K562 (cell line): ENCODE data around the gene LY6G6C.

Experiments
- ETS1 ChIP-seq: conservative IDR thresholded peaks from 2 replicates; pipeline ENCODE4 v1.6.1; 2011; ENCODE audit warnings: low read depth, mild to moderate bottlenecking, low read length; ENCODE audit not compliant: control insufficient read depth
- HCFC1 ChIP-seq: IDR thresholded peaks from 2 replicates; pipeline ENCODE4 v1.6.1; 2012; ENCODE audit warnings: low read depth, low read length, improper control_type of control experiment
- MEF2D ChIP-seq: conservative IDR thresholded peaks from 2 replicates; pipeline ENCODE4 v1.6.1; 2016; ENCODE audit warnings: low read depth, missing genetic modification characterization, missing compliant biosample characterization
- MXD1 ChIP-seq: fragments of 250-450 bp; sonication (Bioruptor Pico); IDR thresholded peaks from 2 replicates; pipeline ENCODE4 v1.8.0; 2021; ENCODE audit warnings: borderline replicate concordance, mild to moderate bottlenecking, moderate library complexity; ENCODE audit not compliant: poor library complexity, severe bottlenecking
- NRF1 ChIP-seq, 2 experiments: fragments of 450-650 bp; IDR thresholded peaks in 1 of 2; conservative IDR thresholded peaks in 1 of 2; 2 replicates each; pipeline ENCODE4 v1.6.1; 2014; ENCODE audit warnings: mild to moderate bottlenecking in 2 of 2
- REST ChIP-seq, 2 experiments: fragments of 450-650 bp; formaldehyde crosslinking in 1 of 2; IDR thresholded peaks; 2 replicates each; pipeline versions ENCODE4 v1.4.0 to v1.6.1; 2014 to 2020; ENCODE audit warnings: mild to moderate bottlenecking in 2 of 2, borderline replicate concordance in 1 of 2, low read depth in 1 of 2
- XRCC5 ChIP-seq: fragments of 200-400 bp; formaldehyde crosslinking; IDR thresholded peaks from 2 replicates; pipeline ENCODE4 v1.6.1; 2017; ENCODE audit warnings: low read depth, mild to moderate bottlenecking, low read length
- ZBTB43 ChIP-seq: sonication (generic); formaldehyde crosslinking; IDR thresholded peaks from 2 replicates; pipeline ENCODE4 v1.8.0; 2023; ENCODE audit warnings: mild to moderate bottlenecking, missing genetic modification reagents
- ZFP1 ChIP-seq: fragments of 450-650 bp; formaldehyde crosslinking; IDR thresholded peaks from 2 replicates; pipeline ENCODE4 v1.4.0; 2020; ENCODE audit warnings: mild to moderate bottlenecking, mixed read lengths
- ZNF24 ChIP-seq: fragments of 450-650 bp; IDR thresholded peaks from 2 replicates; pipeline ENCODE4 v1.6.1; 2016
- TF ChIP-seq, protein P1 (sequence below), 3 experiments: IDR thresholded peaks in 2 of 3; conservative IDR thresholded peaks in 1 of 3; 2 replicates each; pipeline ENCODE4 v1.5.1; 2011 to 2012; ENCODE audit warnings: low read length in 3 of 3, mild to moderate bottlenecking in 3 of 3, control low read depth in 2 of 3, improper control_type of control experiment in 1 of 3, inconsistent platforms in 1 of 3, low read depth in 1 of 3, mixed read lengths in 1 of 3, moderate library complexity in 1 of 3; ENCODE audit not compliant: insufficient read depth in 2 of 3

- TF ChIP-seq NRF1 (conservative IDR thresholded peaks at IDR 0.05 in 1 of 2, IDR thresholded peaks at IDR 0.05 in 1 of 2) (no peak), MEF2D (no peak), XRCC5 (no peak), HCFC1 (no peak), MXD1 (CRISPR knock-in tag) (no peak), REST (IDR thresholded peaks at IDR 0.05; ENCODE audit: borderline replicate concordance) (no peak), REST (CRISPR knock-in tag; IDR thresholded peaks at IDR 0.05; ENCODE audit: low read depth) (no peak), ZNF24 (no peak), ZBTB43 (CRISPR knock-in tag) (no peak), ETS1 (no peak), ZFP1 (CRISPR knock-in tag) (no peak)
- TF ChIP-seq, protein P1, sequence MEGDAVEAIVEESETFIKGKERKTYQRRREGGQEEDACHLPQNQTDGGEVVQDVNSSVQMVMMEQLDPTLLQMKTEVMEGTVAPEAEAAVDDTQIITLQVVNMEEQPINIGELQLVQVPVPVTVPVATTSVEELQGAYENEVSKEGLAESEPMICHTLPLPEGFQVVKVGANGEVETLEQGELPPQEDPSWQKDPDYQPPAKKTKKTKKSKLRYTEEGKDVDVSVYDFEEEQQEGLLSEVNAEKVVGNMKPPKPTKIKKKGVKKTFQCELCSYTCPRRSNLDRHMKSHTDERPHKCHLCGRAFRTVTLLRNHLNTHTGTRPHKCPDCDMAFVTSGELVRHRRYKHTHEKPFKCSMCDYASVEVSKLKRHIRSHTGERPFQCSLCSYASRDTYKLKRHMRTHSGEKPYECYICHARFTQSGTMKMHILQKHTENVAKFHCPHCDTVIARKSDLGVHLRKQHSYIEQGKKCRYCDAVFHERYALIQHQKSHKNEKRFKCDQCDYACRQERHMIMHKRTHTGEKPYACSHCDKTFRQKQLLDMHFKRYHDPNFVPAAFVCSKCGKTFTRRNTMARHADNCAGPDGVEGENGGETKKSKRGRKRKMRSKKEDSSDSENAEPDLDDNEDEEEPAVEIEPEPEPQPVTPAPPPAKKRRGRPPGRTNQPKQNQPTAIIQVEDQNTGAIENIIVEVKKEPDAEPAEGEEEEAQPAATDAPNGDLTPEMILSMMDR (IDR thresholded peaks at IDR 0.05 in 2 of 3, conservative IDR thresholded peaks at IDR 0.05 in 1 of 3; ENCODE audit: insufficient read depth in 2 of 3, low read depth in 1 of 3, low read length in 3 of 3) = no peak
Measured at GRCh38 chr6:31693535-31693934, 28.0 kb downstream of the LY6G6C start.
